Endometrium (tissue), 2 donors: ENCODE measurements around the gene PNRC2.
"Not testable (repeated sequence)": the region's sequence is repeated elsewhere in the genome, so short reads cannot be mapped to it uniquely, and the experiment has no call there.

Experiments used
- FAIRE-seq: peaks from 2 replicates; lab custom pipeline; 2012; peaks lifted over from hg19 to GRCh38; lab: Jason Lieb, UNC
- donor health status: control.
- donor health status: control.

The PNRC2 gene

GRCh38 chr1:23992011-23992410, 32.4 kb downstream of the PNRC2 start:
- not testable (repeated sequence) for FAIRE-seq

- FAIRE-seq: no peak
Measured at GRCh38 chr1:23995431-23995837, 35.8 kb downstream of the PNRC2 start.

GRCh38 chr1:23996700-23997229, 37.1 kb downstream of the PNRC2 start:
- FAIRE-seq: no peak

DNA sequence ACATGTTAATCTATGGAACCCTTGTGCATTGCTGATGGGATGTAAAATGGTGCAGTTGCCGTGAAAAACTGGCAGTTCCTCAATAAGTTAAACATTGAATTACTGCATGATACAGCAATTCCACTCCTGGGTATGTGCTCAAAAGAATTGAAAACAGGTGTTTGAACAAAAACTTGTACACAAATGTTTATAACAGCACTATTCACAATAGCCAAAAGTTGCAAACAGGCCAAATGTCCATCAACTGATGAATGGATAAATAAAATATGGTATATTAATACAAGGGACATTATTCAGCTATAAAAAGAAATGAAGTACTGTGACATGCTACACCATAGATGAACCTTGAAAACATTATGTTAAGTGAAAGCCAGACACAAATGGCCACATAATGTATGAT, 38.2 kb downstream of the PNRC2 start:
- no peak for FAIRE-seq

GRCh38 chr1:23999156-23999671, 39.6 kb downstream of the PNRC2 start:
- no peak for FAIRE-seq

DNA sequence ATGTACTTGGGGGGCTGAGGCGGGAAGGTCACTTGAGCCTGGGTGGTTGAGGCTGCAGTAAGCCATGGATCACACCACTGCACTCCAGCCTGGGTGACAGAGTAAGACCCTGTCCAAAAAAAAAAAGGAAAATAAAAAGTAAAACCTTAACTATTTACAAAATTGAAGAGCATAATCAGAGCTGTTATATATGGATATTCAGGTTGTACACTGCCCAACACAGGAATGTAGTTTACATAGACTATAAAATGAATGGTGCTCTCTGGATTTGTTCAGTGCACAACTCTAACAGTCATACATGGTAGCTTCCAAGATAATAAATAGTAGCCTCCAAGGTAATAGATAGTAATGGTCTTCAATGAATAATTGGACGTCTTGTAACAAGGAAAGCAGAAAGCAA, 43.1 kb downstream of the PNRC2 start:
- FAIRE-seq: no peak

GRCh38 chr1:24003331-24003972, 43.8 kb downstream of the PNRC2 start:
- FAIRE-seq: no peak

GRCh38 chr1:24004132-24004531, 44.5 kb downstream of the PNRC2 start:
- FAIRE-seq: no peak

GRCh38 chr1:24005163-24005562, 45.5 kb downstream of the PNRC2 start:
- FAIRE-seq: no peak

DNA sequence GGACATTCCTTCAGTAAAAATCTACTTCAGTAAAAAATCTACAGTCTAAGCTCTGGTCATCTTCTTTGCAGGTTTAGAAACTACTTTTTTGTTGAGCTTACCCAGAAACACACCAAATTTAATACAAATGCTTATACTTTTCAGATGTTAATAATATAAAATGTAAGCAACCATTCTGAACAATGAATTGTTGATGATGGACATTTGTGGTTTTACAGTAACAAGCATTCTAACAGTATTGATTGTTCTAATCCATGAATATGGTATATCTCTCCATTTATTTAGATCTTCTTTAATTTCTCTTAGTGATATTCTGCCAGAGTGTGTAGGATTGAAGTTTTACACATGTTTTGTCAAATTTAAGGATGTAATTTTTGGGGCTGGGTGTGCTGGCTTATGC, 47.5 kb downstream of the PNRC2 start:
- FAIRE-seq: no peak

- FAIRE-seq: not testable (repeated sequence)
Measured at GRCh38 chr1:24008574-24009184, 49.1 kb downstream of the PNRC2 start.

DNA sequence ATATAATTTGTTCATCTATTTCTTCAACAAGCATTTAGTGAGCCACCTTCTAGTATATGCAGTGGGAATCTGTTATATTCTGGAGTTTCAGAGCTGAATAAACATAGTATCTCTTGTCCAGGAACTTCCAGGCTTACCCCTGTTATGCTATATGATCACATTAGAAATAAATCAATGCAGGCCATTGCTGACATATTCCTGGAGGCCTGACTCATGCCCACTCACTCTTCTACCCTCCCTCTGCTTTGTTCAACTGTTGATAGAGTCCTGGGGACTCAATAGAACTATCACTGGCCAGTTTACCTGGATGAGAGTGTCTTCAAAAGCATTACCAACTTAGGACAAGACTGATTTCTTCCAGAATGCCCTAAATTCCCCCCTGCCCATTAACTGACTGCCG, 49.8 kb downstream of the PNRC2 start:
- no peak for FAIRE-seq

GRCh38 chr1:24010650-24011049, 51.0 kb downstream of the PNRC2 start:
- no peak for FAIRE-seq

DNA sequence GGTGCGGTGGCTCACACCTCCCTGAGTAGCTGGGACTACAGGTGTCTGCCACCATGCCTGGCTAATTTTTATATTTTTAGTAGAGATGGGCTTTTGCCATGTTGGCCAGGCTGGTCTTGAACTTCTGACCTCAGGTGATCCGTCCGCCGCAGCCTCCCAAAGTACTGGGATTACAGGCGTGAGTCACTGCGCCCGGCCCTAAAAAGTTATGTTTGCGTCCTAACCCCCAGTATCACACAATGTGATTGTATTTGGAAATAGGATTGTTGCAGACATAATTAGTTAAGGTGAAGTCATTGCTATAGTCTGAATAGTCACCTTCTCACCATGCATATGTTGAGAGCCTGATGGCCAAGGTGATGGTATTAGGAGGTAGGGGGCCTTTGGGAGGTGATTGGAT, 53.2 kb downstream of the PNRC2 start:
- FAIRE-seq: not testable (repeated sequence)
